22Rv1 (cell line): ENCODE results near the gene NEK11.

Source experiments
- H3K27ac ChIP-seq: fragments of 450-650 bp; 2 replicates; pipeline ENCODE4 v1.5.1; 2017
- ZFX ChIP-seq: fragments of 450-650 bp; IDR thresholded peaks from 2 replicates; pipeline ENCODE4 v1.6.1; 2017; ENCODE audit warnings: antibody characterized with exemption, borderline replicate concordance
- TF ChIP-seq, protein P1 (sequence below): fragments of 450-650 bp; IDR thresholded peaks from 2 replicates; pipeline ENCODE4 v1.5.1; 2017; ENCODE audit warnings: mild to moderate bottlenecking

Gene NEK11

DNA sequence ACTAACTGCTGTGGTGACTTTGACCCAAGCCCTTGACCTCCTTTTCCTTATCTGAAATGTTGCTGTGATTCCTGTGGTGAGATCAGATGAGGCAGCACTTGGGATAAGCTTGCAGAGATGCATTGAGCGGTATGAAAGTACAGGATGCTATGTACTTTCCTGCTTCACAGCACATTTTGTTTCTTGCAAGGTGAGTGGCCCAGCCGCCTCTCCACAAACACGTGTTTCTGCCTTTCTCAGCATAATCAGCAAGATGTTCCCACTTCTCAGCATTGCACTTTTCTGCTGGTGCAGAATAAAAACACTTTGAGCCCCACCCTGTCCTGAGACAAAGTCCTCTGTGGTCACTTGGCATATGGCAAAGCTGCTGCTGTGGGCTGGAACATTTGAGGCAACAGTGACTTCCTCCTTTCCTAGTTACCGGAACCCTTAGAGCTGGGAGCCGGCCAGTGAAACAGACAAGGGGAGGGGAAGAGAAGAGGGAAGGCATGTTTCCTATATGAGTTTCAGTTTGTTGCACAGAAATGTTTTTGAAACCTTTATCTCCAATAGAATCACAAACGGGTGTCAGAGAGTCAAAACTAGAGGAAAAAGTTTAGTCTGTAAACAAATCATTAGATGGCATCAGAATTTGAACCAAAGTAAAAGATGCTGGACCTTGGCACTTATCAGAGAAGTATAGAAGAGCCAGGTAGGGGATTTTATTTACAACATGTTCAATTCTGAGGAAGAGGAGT, 359.9 kb downstream of the NEK11 start:
- no peak overlapping the region for H3K27ac ChIP-seq
- TF ChIP-seq ZFX, result no peak
- TF ChIP-seq, protein P1, sequence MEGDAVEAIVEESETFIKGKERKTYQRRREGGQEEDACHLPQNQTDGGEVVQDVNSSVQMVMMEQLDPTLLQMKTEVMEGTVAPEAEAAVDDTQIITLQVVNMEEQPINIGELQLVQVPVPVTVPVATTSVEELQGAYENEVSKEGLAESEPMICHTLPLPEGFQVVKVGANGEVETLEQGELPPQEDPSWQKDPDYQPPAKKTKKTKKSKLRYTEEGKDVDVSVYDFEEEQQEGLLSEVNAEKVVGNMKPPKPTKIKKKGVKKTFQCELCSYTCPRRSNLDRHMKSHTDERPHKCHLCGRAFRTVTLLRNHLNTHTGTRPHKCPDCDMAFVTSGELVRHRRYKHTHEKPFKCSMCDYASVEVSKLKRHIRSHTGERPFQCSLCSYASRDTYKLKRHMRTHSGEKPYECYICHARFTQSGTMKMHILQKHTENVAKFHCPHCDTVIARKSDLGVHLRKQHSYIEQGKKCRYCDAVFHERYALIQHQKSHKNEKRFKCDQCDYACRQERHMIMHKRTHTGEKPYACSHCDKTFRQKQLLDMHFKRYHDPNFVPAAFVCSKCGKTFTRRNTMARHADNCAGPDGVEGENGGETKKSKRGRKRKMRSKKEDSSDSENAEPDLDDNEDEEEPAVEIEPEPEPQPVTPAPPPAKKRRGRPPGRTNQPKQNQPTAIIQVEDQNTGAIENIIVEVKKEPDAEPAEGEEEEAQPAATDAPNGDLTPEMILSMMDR, result no peak

DNA sequence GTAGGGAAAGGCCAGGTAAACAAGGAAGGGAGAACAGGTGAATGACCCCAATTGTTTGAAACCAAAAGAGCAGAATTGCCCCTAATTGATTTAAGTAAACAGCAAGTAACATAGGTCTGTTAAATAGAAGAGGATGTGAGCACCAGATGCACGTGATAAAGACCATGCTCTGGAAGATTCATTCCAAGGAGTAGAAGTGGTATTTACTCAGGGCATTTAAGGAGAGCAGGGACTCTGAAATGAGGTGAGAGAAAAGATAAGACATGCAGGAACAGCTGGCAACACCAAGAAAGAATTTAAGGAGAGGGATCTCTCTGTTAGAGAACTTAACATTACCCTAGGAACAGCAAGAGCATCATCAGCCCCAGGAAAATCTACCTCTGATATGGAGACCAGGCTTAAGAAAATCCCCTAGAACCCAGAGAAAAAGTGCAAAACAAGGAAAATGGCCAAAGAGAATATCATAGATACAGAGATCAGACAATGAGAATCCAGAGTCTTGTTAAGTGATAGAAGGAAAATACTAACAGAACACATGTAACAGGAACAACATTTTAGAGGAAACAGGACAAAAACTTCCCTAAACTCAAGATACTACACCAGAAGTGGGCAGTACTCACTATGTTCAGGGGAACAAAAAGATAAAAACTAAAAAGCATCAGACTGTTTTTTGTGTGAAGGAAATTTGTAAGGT, 361.3 kb downstream of the NEK11 start:
- H3K27ac ChIP-seq, result no peak overlapping the region
- TF ChIP-seq ZFX, result no peak
- TF ChIP-seq, protein P1, result no peak

DNA sequence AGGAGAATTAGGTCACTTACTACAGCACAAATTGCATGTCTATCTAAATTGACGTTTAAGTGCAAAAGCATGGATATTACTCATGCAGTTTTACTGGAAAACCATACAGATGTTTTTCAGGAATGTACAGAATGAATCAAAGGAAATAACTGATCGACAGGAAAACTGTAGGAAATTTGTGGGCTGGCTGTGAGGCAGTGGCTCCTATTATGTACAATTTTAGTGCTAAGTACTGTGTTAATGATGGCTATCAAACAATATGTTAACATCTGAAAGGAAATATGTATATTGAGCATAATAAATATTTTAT, 361.8 kb downstream of the NEK11 start:
- no peak overlapping the region for H3K27ac ChIP-seq

DNA sequence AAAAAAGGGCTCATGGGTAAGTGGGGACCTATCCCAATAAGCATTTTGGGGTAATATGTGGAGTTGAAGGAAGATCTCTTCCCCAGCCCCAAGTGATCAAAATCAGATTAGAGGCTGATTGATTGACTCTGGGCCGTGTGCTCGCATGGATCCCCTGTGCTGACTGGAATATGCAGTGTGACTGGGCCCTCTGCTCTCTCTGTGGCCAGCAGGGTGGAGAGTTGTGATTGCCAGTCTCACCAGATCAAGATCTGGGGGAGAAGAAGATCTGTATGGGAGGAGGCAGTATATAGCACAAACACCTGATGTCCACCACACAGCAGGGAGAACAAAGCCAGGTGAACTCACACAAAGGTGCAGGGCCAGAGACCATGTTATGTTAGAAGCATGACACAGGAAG, 363.7 kb downstream of the NEK11 start:
- TF ChIP-seq, protein P1, result no peak
- no peak for TF ChIP-seq ZFX
- no peak overlapping the region for H3K27ac ChIP-seq

More for the DNA sequence above, 361.8 kb downstream of the NEK11 start:
- TF ChIP-seq, protein P1, result no peak
- no peak for TF ChIP-seq ZFX

DNA sequence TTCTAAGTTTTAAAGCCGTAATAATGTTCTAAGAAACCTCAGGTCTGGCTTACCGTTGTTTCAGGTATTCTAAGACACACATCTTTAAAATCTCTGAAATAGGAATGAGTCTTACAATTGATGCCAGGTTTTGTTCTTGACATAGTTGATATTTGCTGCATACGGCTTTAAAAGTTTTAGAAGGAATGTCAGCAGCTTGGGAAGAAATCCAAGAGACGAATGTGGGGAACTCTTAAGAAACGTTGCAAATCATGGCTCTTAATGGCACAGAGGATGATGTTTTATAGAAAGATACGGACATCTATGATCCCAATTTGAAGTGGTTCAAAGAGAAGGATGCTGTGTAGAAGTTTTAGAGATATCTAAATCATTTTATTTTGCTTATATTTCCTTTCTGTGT, 366.4 kb downstream of the NEK11 start:
- H3K27ac ChIP-seq, result no peak overlapping the region
- no peak for TF ChIP-seq ZFX

DNA sequence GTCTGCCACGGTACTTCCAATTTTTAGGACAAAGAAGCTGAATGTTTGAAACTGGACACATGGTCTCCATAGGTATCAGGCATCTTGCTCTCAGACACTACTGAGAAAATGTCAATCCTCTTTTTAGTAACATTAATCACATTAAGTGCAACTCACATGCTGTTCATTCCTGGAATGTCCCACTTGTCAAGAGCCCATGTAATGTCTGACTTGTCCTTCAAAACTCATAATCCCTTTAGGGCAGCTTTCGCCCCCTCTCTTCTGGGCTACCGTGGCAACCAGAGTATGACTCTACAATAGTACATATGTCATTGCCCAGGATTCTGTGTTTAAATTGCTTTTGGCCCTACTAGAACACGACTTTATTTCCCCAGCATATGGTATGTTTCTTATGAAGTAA, 367.2 kb downstream of the NEK11 start:
- H3K27ac ChIP-seq, result no peak overlapping the region
- TF ChIP-seq ZFX, result no peak
- TF ChIP-seq, protein P1, result no peak

DNA sequence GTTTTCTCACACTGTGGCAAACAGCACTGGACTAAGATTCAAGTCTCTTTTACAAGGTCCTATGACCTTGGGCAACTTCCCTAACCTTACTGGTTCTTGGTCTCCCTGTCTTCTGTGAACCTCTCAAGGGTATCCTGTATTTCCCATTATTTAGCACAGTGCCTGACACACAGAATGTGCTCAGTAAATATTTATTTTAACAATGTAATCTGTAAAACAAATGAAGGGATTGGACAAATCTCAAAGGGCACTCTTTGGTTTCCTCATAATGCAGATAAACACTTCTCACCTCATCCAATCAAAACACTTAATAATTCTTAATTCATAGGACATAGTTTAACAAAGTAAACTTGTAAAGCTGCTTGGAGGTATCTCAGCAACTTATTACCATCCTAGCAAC, 367.7 kb downstream of the NEK11 start:
- H3K27ac ChIP-seq, result no peak overlapping the region
- no peak for TF ChIP-seq ZFX
- TF ChIP-seq, protein P1, result no peak

DNA sequence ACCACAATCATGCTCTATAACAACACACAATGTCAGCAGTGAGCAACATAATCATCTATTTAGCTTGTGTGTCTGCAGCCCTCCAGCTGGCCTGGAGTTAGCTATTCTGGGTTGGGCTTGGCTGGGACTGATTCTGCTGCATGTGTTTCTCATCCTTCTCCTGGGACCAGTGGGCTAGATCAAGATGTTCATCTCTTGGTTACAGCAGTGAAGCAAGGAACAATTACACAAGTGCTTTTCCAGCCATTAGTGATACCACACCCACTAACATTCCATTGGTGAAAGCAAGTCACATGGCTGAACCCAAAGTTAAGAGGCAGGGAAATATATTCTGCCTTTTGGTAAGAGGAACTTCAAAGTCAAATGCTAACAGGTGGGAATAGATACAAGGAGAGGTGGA, 369.5 kb downstream of the NEK11 start:
- TF ChIP-seq, protein P1, result no peak
- TF ChIP-seq ZFX, result no peak
- no peak overlapping the region for H3K27ac ChIP-seq
